SK-N-SH (cell line): ENCODE results near the gene COL8A1. TPM values are rescaled to one million over a fixed set of nuclear protein-coding genes. Genes with fewer than 3 reads are reported as not detected.

ENCODE experiments used
- CTCF ChIA-PET: fragments of 300-600, 350-600 bp; formaldehyde crosslinking; extraction: SDS; loops from one replicate; lab custom pipeline; 2021; lab: Yijun Ruan, JAX
- POLR2A ChIA-PET: fragments of 350-600 bp; sonication (Branson Sonifier 250); formaldehyde crosslinking; extraction: SDS; loops from one replicate; lab custom pipeline; 2020; ENCODE audit warnings: antibody characterized with exemption, inconsistent platforms; lab: Yijun Ruan, JAX
- DNase-seq: peaks from one replicate; pipeline ENCODE4 v3.0.0; 2012
- H2AFZ ChIP-seq: fragments of 200-600 bp; sonication (generic); 2 replicates; pipeline ENCODE4 v1.8.1; 2016; ENCODE audit warnings: antibody characterized with exemption, mild to moderate bottlenecking, low read depth
- H3F3A ChIP-seq: fragments of 200-600 bp; sonication (generic); replicated peaks from 2 replicates; pipeline ENCODE3; 2016; ENCODE audit warnings: antibody characterized with exemption, mild to moderate bottlenecking; ENCODE audit not compliant: insufficient read depth
- H3K27ac ChIP-seq, 2 experiments: fragments of 200-500 bp in 1 of 2; fragments of 200-600 bp in 1 of 2; sonication (Bioruptor generic) in 1 of 2; sonication (generic), shearing (Covaris generic) in 1 of 2; 2 replicates each; pipeline versions ENCODE4 v1.5.1 to v1.6.1; 2014 to 2016; ENCODE audit warnings: low read depth in 2 of 2, inconsistent platforms in 1 of 2, low read length in 1 of 2, mild to moderate bottlenecking in 1 of 2, mixed read lengths in 1 of 2
- H3K27me3 ChIP-seq: fragments of 200-600 bp; sonication (generic), shearing (Covaris generic); 2 replicates; pipeline ENCODE4 v1.6.1; 2016; ENCODE audit warnings: mixed run types; ENCODE audit not compliant: insufficient read depth
- H3K36me3 ChIP-seq, 2 experiments: fragments of 200-500 bp in 1 of 2; fragments of 200-600 bp in 1 of 2; sonication (Bioruptor generic) in 1 of 2; sonication (generic) in 1 of 2; replicated peaks in 1 of 2; 2 replicates each; pipeline versions ENCODE3 to v1.5.1; 2014 to 2016; ENCODE audit warnings: low read length in 1 of 2, mild to moderate bottlenecking in 1 of 2; ENCODE audit not compliant: insufficient read depth in 2 of 2, control insufficient read depth in 1 of 2
- H3K4me1 ChIP-seq, 2 experiments: fragments of 200-500 bp in 1 of 2; fragments of 200-600 bp in 1 of 2; sonication (Bioruptor generic) in 1 of 2; sonication (generic), shearing (Covaris generic) in 1 of 2; 2 replicates each; pipeline versions ENCODE4 v1.5.1 to v1.6.1; 2014 to 2016; ENCODE audit warnings: low read depth in 1 of 2, low read length in 1 of 2, mixed run types in 1 of 2; ENCODE audit not compliant: insufficient read depth in 2 of 2, control insufficient read depth in 1 of 2
- H3K4me2 ChIP-seq: fragments of 200-600 bp; sonication (generic), shearing (Covaris generic); 2 replicates; pipeline ENCODE4 v1.6.1; 2017; ENCODE audit warnings: mixed run types
- H3K4me3 ChIP-seq, 2 experiments: fragments of 200-500 bp in 1 of 2; fragments of 200-600 bp in 1 of 2; sonication (Bioruptor generic) in 1 of 2; sonication (generic), shearing (Covaris generic) in 1 of 2; 2 replicates each; pipeline versions ENCODE4 v1.5.1 to v1.8.1; 2014 to 2016; ENCODE audit warnings: low read depth in 2 of 2, inconsistent platforms in 1 of 2, low read length in 1 of 2, mild to moderate bottlenecking in 1 of 2, mixed read lengths in 1 of 2, moderate library complexity in 1 of 2
- H3K79me2 ChIP-seq: fragments of 200-600 bp; sonication (generic); 2 replicates; pipeline ENCODE4 v1.8.1; 2017; ENCODE audit warnings: mild to moderate bottlenecking; ENCODE audit not compliant: insufficient read depth
- H3K9ac ChIP-seq: fragments of 200-600 bp; sonication (generic); 2 replicates; pipeline ENCODE4 v1.6.1; 2017; ENCODE audit warnings: mixed run types
- H3K9me2 ChIP-seq: fragments of 200-600 bp; sonication (generic); 2 replicates; pipeline ENCODE4 v1.6.1; 2017; ENCODE audit warnings: mixed run types
- H3K9me3 ChIP-seq: fragments of 200-600 bp; sonication (generic); 2 replicates; pipeline ENCODE4 v1.6.1; 2017; ENCODE audit warnings: mixed run types, mild to moderate bottlenecking, moderate library complexity
- H4K20me1 ChIP-seq: fragments of 200-600 bp; sonication (generic); 2 replicates; pipeline ENCODE4 v1.6.1; 2017; ENCODE audit warnings: mild to moderate bottlenecking, mixed run types; ENCODE audit not compliant: insufficient read depth
- EP300 ChIP-seq, 2 experiments: IDR thresholded peaks; 2 replicates each; pipeline versions ENCODE4 v1.4.0 to v1.6.1; 2012; ENCODE audit warnings: borderline replicate concordance in 1 of 2, low read depth in 1 of 2, low read length in 1 of 2
- EZH2phosphoT487 ChIP-seq: fragments of 200-600 bp; sonication (generic); IDR thresholded peaks from 2 replicates; pipeline ENCODE4 v1.6.1; 2017; ENCODE audit warnings: low read depth, mixed run types, mild to moderate bottlenecking, antibody characterized with exemption, moderate library complexity, borderline replicate concordance
- FOXJ3 ChIP-seq: sonication (generic); formaldehyde crosslinking; IDR thresholded peaks from 2 replicates; pipeline ENCODE4 v1.5.1; 2020; ENCODE audit warnings: mild to moderate bottlenecking, missing genetic modification reagents
- FOXM1 ChIP-seq: IDR thresholded peaks from 2 replicates; pipeline ENCODE4 v1.4.0; 2012; ENCODE audit warnings: low read depth, mild to moderate bottlenecking
- GABPA ChIP-seq: IDR thresholded peaks from 2 replicates; pipeline ENCODE4 v1.4.0; 2012; ENCODE audit warnings: low read depth, mild to moderate bottlenecking
- RXRA ChIP-seq: IDR thresholded peaks from 2 replicates; pipeline ENCODE4 v1.4.0; 2012; ENCODE audit warnings: low read depth, mild to moderate bottlenecking, borderline replicate concordance
- TAF1 ChIP-seq: IDR thresholded peaks from 2 replicates; pipeline ENCODE4 v1.6.1; 2012; ENCODE audit warnings: low read depth, mild to moderate bottlenecking, low read length, moderate library complexity, borderline replicate concordance
- TEAD4 ChIP-seq: IDR thresholded peaks from 2 replicates; pipeline ENCODE4 v1.4.0; 2012; ENCODE audit warnings: mild to moderate bottlenecking, borderline replicate concordance; ENCODE audit not compliant: insufficient read depth
- YY1 ChIP-seq: IDR thresholded peaks from 2 replicates; pipeline ENCODE4 v1.4.0; 2012; ENCODE audit warnings: low read depth, mild to moderate bottlenecking
- WGBS: methylation state at CpG from one replicate; pipeline ENCODE4 v1.1.6; 2017; ENCODE audit warnings: low lambda C conversion rate; 5-methylcytosine and 5-hydroxymethylcytosine counted together
- polyA plus RNA-seq, 3 experiments: library from polyadenylated mRNA; depleted of rRNA; stranded (reverse); fragments of >200 nt; gene quantifications; 2 replicates each; pipeline ENCODE4 v1.2.3, GENCODE V29; 2012
- TF ChIP-seq, protein P1 (sequence below): IDR thresholded peaks from 2 replicates; pipeline ENCODE4 v1.6.1; 2012; ENCODE audit warnings: mild to moderate bottlenecking, low read depth, low read length, moderate library complexity
- TF ChIP-seq, protein P2 (sequence below): IDR thresholded peaks from 2 replicates; pipeline ENCODE4 v1.4.0; 2012; ENCODE audit warnings: low read depth
- TF ChIP-seq, protein P3 (sequence below): IDR thresholded peaks from 2 replicates; pipeline ENCODE4; 2012
- TF ChIP-seq, protein P4 (sequence below): IDR thresholded peaks from 2 replicates; pipeline ENCODE4 v1.4.0; 2012; ENCODE audit warnings: low read depth, borderline replicate concordance
- TF ChIP-seq, protein P5 (sequence below): fragments of 150-350 bp; IDR thresholded peaks from 2 replicates; pipeline ENCODE4 v1.6.1; 2016; ENCODE audit warnings: mild to moderate bottlenecking, low read depth, low read length
- TF ChIP-seq, protein P6 (sequence below): fragments of 150-350 bp; IDR thresholded peaks from 2 replicates; pipeline ENCODE4 v1.6.1; 2017; ENCODE audit warnings: antibody characterized with exemption, low read length, low read depth, borderline replicate concordance

Gene COL8A1
- polyA plus RNA-seq, 1 of the 3 experiments (the other 2 are of a cell fraction): 4.0 TPM

DNA sequence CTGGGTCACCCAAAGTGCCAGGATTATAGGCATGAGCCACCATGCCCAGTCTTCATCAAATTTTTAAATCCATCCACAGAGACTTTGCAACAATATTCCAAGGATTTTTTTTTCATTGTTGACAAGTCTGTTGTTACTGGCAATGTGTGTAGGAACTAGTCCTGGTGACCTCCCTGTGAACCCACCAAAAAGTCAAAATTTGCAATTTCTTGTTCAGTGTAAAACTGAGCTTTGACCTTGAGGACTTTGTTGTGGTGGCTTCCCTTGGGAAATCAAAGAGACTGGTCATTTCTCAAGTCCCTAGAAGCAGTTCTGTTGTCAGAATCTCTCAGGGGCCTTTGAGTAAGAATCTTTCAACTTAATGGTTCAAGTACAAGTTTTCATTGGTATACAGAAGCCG lies 36.9 kb upstream of the COL8A1 start:
- POLR2A ChIA-PET: no interaction called here
- DNase-seq: no peak
- CTCF ChIA-PET: no interaction called here
- no peak overlapping the region for H3K9ac ChIP-seq
- no peak overlapping the region for H2AFZ ChIP-seq
- TF ChIP-seq, protein P1, sequence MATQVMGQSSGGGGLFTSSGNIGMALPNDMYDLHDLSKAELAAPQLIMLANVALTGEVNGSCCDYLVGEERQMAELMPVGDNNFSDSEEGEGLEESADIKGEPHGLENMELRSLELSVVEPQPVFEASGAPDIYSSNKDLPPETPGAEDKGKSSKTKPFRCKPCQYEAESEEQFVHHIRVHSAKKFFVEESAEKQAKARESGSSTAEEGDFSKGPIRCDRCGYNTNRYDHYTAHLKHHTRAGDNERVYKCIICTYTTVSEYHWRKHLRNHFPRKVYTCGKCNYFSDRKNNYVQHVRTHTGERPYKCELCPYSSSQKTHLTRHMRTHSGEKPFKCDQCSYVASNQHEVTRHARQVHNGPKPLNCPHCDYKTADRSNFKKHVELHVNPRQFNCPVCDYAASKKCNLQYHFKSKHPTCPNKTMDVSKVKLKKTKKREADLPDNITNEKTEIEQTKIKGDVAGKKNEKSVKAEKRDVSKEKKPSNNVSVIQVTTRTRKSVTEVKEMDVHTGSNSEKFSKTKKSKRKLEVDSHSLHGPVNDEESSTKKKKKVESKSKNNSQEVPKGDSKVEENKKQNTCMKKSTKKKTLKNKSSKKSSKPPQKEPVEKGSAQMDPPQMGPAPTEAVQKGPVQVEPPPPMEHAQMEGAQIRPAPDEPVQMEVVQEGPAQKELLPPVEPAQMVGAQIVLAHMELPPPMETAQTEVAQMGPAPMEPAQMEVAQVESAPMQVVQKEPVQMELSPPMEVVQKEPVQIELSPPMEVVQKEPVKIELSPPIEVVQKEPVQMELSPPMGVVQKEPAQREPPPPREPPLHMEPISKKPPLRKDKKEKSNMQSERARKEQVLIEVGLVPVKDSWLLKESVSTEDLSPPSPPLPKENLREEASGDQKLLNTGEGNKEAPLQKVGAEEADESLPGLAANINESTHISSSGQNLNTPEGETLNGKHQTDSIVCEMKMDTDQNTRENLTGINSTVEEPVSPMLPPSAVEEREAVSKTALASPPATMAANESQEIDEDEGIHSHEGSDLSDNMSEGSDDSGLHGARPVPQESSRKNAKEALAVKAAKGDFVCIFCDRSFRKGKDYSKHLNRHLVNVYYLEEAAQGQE: no peak
- TF ChIP-seq FOXJ3 (CRISPR knock-in tag) (no peak), TEAD4 (no peak), RXRA (no peak), GABPA (no peak), EP300 (IDR thresholded peaks at IDR 0.05; ENCODE audit: borderline replicate concordance in 1 of 2, low read depth in 1 of 2, low read length in 1 of 2) (no peak), EZH2phosphoT487 (no peak), TAF1 (no peak), FOXM1 (no peak), YY1 (no peak)
- TF ChIP-seq, protein P2, sequence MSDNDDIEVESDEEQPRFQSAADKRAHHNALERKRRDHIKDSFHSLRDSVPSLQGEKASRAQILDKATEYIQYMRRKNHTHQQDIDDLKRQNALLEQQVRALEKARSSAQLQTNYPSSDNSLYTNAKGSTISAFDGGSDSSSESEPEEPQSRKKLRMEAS: no peak
- TF ChIP-seq, protein P3, sequence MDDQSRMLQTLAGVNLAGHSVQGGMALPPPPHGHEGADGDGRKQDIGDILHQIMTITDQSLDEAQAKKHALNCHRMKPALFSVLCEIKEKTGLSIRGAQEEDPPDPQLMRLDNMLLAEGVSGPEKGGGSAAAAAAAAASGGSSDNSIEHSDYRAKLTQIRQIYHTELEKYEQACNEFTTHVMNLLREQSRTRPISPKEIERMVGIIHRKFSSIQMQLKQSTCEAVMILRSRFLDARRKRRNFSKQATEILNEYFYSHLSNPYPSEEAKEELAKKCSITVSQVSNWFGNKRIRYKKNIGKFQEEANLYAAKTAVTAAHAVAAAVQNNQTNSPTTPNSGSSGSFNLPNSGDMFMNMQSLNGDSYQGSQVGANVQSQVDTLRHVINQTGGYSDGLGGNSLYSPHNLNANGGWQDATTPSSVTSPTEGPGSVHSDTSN: no peak
- TF ChIP-seq, protein P4, sequence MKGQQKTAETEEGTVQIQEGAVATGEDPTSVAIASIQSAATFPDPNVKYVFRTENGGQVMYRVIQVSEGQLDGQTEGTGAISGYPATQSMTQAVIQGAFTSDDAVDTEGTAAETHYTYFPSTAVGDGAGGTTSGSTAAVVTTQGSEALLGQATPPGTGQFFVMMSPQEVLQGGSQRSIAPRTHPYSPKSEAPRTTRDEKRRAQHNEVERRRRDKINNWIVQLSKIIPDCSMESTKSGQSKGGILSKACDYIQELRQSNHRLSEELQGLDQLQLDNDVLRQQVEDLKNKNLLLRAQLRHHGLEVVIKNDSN: no peak
- TF ChIP-seq, protein P5, sequence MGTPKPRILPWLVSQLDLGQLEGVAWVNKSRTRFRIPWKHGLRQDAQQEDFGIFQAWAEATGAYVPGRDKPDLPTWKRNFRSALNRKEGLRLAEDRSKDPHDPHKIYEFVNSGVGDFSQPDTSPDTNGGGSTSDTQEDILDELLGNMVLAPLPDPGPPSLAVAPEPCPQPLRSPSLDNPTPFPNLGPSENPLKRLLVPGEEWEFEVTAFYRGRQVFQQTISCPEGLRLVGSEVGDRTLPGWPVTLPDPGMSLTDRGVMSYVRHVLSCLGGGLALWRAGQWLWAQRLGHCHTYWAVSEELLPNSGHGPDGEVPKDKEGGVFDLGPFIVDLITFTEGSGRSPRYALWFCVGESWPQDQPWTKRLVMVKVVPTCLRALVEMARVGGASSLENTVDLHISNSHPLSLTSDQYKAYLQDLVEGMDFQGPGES: no peak
- TF ChIP-seq, protein P6, sequence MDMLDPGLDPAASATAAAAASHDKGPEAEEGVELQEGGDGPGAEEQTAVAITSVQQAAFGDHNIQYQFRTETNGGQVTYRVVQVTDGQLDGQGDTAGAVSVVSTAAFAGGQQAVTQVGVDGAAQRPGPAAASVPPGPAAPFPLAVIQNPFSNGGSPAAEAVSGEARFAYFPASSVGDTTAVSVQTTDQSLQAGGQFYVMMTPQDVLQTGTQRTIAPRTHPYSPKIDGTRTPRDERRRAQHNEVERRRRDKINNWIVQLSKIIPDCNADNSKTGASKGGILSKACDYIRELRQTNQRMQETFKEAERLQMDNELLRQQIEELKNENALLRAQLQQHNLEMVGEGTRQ: no peak
- WGBS: 28% methylated on average over 1 of the region's 1 CpG
- no peaks in the 10 kb centered on the region for H3K79me2 ChIP-seq
- no peaks in the 10 kb centered on the region for H4K20me1 ChIP-seq
- H3K9me3 ChIP-seq: no peaks in the 10 kb centered on the region
- H3K27me3 ChIP-seq: no peaks in the 10 kb centered on the region; the same call in 1 of the 2 replicates
- no peaks in the 10 kb centered on the region for H3F3A ChIP-seq
- H3K27ac ChIP-seq: no peak overlapping the region
- no peak overlapping the region for H3K4me2 ChIP-seq
- H3K9me2 ChIP-seq: no peaks in the 10 kb centered on the region
- no peak overlapping the region for H3K4me3 ChIP-seq
- H3K4me1 ChIP-seq: no peaks in the 10 kb centered on the region
- H3K36me3 ChIP-seq: no peaks in the 10 kb centered on the region
